NCI-H446 treated with DMSO at 0.1 percent for 48 hours (cell line): ENCODE data around the gene ATP8A2.

Experiments used
- DNase-seq: peaks from one replicate; lab custom pipeline; 2025; lab: John Stamatoyannopoulos, UW

The ATP8A2 gene

GRCh38 chr13:25632166-25632888 is 260.6 kb downstream of the ATP8A2 start:
- no peak for DNase-seq

- no peak for DNase-seq
Measured at GRCh38 chr13:25633093-25633492, 261.3 kb downstream of the ATP8A2 start.

- no peak for DNase-seq
Measured at GRCh38 chr13:25645681-25646080, 273.9 kb downstream of the ATP8A2 start.

- no peak for DNase-seq
Measured at GRCh38 chr13:25649001-25649633, 277.3 kb downstream of the ATP8A2 start.

GRCh38 chr13:25652764-25653163 is 281.0 kb downstream of the ATP8A2 start:
- DNase-seq = no peak

- no peak for DNase-seq
Measured at GRCh38 chr13:25654322-25654721, 282.5 kb downstream of the ATP8A2 start.

- DNase-seq = no peak
Measured at GRCh38 chr13:25657157-25657556, 285.4 kb downstream of the ATP8A2 start.

GRCh38 chr13:25659091-25659795 is 287.5 kb downstream of the ATP8A2 start:
- no peak for DNase-seq

GRCh38 chr13:25660996-25661395 is 289.2 kb downstream of the ATP8A2 start:
- no peak for DNase-seq

- DNase-seq = no peak
Measured at GRCh38 chr13:25662516-25662915, 290.7 kb downstream of the ATP8A2 start.

- no peak for DNase-seq
Measured at GRCh38 chr13:25668345-25668744, 296.6 kb downstream of the ATP8A2 start.

GRCh38 chr13:25673711-25674110 is 301.9 kb downstream of the ATP8A2 start:
- DNase-seq = no peak

- no peak for DNase-seq
Measured at GRCh38 chr13:25674371-25674770, 302.6 kb downstream of the ATP8A2 start.

- DNase-seq = no peak
Measured at GRCh38 chr13:25675060-25675459, 303.3 kb downstream of the ATP8A2 start.

- DNase-seq = no peak
Measured at GRCh38 chr13:25677956-25678355, 306.2 kb downstream of the ATP8A2 start.

GRCh38 chr13:25678398-25678797 is 306.6 kb downstream of the ATP8A2 start:
- no peak for DNase-seq

GRCh38 chr13:25679159-25679558 is 307.4 kb downstream of the ATP8A2 start:
- no peak for DNase-seq

GRCh38 chr13:25679936-25680335 is 308.2 kb downstream of the ATP8A2 start:
- no peak for DNase-seq

- no peak for DNase-seq
Measured at GRCh38 chr13:25682276-25682675, 310.5 kb downstream of the ATP8A2 start.

- DNase-seq = no peak
Measured at GRCh38 chr13:25683056-25683455, 311.3 kb downstream of the ATP8A2 start.

GRCh38 chr13:25683662-25684370 is 312.0 kb downstream of the ATP8A2 start:
- no peak for DNase-seq

GRCh38 chr13:25684491-25684890 is 312.7 kb downstream of the ATP8A2 start:
- DNase-seq = no peak
